SK-MEL-5 (cell line): Measurements from ENCODE around the gene ARID5B. TPM values are rescaled to one million over a fixed set of nuclear protein-coding genes. Genes with fewer than 3 reads are reported as not detected.

Source experiments
- total RNA-seq: library from RNA; depleted of rRNA; stranded (reverse); fragments of >200 nt; shearing (Covaris generic); gene quantifications from 2 replicates; pipeline ENCODE4 v1.2.3, GENCODE V29; 2014; rRNA removed

The ARID5B gene
- total RNA-seq, 1 experiment from 2014 or later, result 17.5 TPM

Other genes with a start within 250 kb of the ARID5B start
- gene CABCOCO1, start 238.8 kb upstream of the ARID5B start, total RNA-seq, result 0.40 and 0.53 TPM in 2 replicates